ENCODE results near the gene AUTS2. TPM values are rescaled to one million over a fixed set of nuclear protein-coding genes. Genes with fewer than 3 reads are reported as not detected.

Gene AUTS2
- total and polyA plus RNA-seq, 9 of the 15 experiments (the other 6 are each of a cell fraction or from before 2014, with no cell fraction given): 0.58 TPM; not detected in 8

DNA sequence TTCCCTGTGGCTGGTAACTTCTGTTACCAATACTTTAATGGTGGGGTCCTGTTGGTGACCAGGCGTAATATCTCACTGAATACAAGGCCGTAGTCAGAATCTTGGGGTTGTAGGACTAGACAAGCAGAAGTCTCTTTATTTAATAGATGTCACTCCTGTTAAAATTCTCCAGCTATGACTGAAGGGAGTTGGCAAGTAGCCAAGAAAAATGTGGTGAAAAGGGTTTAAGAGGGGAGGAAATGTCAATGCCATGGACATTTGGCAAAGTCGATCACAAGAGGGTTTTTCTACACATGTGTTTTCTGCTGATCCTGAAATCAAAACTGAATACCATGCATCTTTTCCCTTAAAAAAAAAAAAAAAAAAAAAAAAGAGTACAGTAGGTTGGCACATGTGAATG, 533.5 kb downstream of the AUTS2 start:
- Histone ChIP-seq H3K79me2 (ENCODE audit: control insufficient read depth, insufficient read depth, low read length) (no peaks in the 10 kb centered on the region), H3K9me3 (replicated peaks; ENCODE audit: control insufficient read depth, insufficient read depth, low read depth, low read length) (no peaks in the 10 kb centered on the region), H2AFZ (ENCODE audit: low read depth, low read length) (no peak overlapping the region), H3K4me2 (ENCODE audit: insufficient read depth, low read length) (no peak overlapping the region), H4K20me1 (replicated peaks; ENCODE audit: control insufficient read depth, insufficient read depth, low read length) (no peaks in the 10 kb centered on the region), H3K36me3 (ENCODE audit: control insufficient read depth, insufficient read depth, low read length) (no peaks in the 10 kb centered on the region), H3K27me3 (ENCODE audit: control insufficient read depth in 2 of 2, insufficient read depth in 2 of 2, low read length in 2 of 2) (no peaks in the 10 kb centered on the region), H3K4me1 (replicated peaks in 1 of 2; ENCODE audit: control insufficient read depth in 2 of 2, insufficient read depth in 2 of 2, low read length in 2 of 2) (no peaks in the 10 kb centered on the region), H3K4me3 (no peak overlapping the region), H3K9ac (ENCODE audit: insufficient read depth in 1 of 2, low read depth in 2 of 2, low read length in 2 of 2) (no peak overlapping the region), H3K9me1 (ENCODE audit: control insufficient read depth, insufficient read depth, low read length) (no peaks in the 10 kb centered on the region), H3K27ac (ENCODE audit: extremely low read depth, low read depth, low read length) (no peak overlapping the region)
- CTCF ChIA-PET (ENCODE audit: low intra/inter-chr PET ratio): no interaction called here
- WGBS (ENCODE audit: insufficient coverage, low coverage, missing lambda C conversion rate): 2% methylated on average over 3 of the region's 3 CpGs
- intact Hi-C loops (cut with micrococcal nuclease): no loop called here
- FAIRE-seq (no peak), ATAC-seq (no peak), DNase-seq (ENCODE audit: extremely low read depth in 1 of 4, low spot score in 3 of 4) (no peak)
- in situ Hi-C loops (cut with MboI): no loop called here
- TF ChIP-seq FOXA3 (CRISPR knock-in tag; conservative IDR thresholded peaks at IDR 0.05 in 1 of 2, IDR thresholded peaks at IDR 0.05 in 1 of 2) (no peak), ZNF707 (CRISPR knock-in tag; conservative IDR thresholded peaks at IDR 0.05) (no peak), ETV5 (CRISPR knock-in tag; IDR thresholded peaks at IDR 0.05; ENCODE audit: low read depth) (no peak), XRCC3 (IDR thresholded peaks at IDR 0.05) (no peak), NFIX (CRISPR knock-in tag; IDR thresholded peaks at IDR 0.05; ENCODE audit: low read depth) (peak; percentile 89), ZNF583 (CRISPR knock-in tag; IDR thresholded peaks at IDR 0.05) (no peak), RAD51 (IDR thresholded peaks at IDR 0.05; ENCODE audit: borderline replicate concordance, low read depth) (no peak), FUS (optimal IDR thresholded peaks at IDR 0.05; ENCODE audit: low read depth, low read length) (no peak), RBM25 (IDR thresholded peaks at IDR 0.05; ENCODE audit: low read depth, low read length, severe bottlenecking) (no peak), MCM3 (IDR thresholded peaks at IDR 0.05) (no peak), GABPB1 (CRISPR knock-in tag; IDR thresholded peaks at IDR 0.05) (no peak), ZNF764 (CRISPR knock-in tag; IDR thresholded peaks at IDR 0.05; ENCODE audit: low read depth) (no peak), ESRRA (IDR thresholded peaks at IDR 0.05; ENCODE audit: borderline replicate concordance, low read depth) (no peak), NFIC (IDR thresholded peaks at IDR 0.05) (peak; percentile 96)
- TF ChIP-seq, protein P1, sequence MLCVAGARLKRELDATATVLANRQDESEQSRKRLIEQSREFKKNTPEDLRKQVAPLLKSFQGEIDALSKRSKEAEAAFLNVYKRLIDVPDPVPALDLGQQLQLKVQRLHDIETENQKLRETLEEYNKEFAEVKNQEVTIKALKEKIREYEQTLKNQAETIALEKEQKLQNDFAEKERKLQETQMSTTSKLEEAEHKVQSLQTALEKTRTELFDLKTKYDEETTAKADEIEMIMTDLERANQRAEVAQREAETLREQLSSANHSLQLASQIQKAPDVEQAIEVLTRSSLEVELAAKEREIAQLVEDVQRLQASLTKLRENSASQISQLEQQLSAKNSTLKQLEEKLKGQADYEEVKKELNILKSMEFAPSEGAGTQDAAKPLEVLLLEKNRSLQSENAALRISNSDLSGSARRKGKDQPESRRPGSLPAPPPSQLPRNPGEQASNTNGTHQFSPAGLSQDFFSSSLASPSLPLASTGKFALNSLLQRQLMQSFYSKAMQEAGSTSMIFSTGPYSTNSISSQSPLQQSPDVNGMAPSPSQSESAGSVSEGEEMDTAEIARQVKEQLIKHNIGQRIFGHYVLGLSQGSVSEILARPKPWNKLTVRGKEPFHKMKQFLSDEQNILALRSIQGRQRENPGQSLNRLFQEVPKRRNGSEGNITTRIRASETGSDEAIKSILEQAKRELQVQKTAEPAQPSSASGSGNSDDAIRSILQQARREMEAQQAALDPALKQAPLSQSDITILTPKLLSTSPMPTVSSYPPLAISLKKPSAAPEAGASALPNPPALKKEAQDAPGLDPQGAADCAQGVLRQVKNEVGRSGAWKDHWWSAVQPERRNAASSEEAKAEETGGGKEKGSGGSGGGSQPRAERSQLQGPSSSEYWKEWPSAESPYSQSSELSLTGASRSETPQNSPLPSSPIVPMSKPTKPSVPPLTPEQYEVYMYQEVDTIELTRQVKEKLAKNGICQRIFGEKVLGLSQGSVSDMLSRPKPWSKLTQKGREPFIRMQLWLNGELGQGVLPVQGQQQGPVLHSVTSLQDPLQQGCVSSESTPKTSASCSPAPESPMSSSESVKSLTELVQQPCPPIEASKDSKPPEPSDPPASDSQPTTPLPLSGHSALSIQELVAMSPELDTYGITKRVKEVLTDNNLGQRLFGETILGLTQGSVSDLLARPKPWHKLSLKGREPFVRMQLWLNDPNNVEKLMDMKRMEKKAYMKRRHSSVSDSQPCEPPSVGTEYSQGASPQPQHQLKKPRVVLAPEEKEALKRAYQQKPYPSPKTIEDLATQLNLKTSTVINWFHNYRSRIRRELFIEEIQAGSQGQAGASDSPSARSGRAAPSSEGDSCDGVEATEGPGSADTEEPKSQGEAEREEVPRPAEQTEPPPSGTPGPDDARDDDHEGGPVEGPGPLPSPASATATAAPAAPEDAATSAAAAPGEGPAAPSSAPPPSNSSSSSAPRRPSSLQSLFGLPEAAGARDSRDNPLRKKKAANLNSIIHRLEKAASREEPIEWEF (CRISPR knock-in tag; IDR thresholded peaks at IDR 0.05): no peak
- TF ChIP-seq, protein P2, sequence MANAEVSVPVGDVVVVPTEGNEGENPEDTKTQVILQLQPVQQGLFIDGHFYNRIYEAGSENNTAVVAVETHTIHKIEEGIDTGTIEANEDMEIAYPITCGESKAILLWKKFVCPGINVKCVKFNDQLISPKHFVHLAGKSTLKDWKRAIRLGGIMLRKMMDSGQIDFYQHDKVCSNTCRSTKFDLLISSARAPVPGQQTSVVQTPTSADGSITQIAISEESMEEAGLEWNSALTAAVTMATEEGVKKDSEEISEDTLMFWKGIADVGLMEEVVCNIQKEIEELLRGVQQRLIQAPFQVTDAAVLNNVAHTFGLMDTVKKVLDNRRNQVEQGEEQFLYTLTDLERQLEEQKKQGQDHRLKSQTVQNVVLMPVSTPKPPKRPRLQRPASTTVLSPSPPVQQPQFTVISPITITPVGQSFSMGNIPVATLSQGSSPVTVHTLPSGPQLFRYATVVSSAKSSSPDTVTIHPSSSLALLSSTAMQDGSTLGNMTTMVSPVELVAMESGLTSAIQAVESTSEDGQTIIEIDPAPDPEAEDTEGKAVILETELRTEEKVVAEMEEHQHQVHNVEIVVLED (CRISPR knock-in tag; IDR thresholded peaks at IDR 0.05): no peak
- TF ChIP-seq, protein P3, sequence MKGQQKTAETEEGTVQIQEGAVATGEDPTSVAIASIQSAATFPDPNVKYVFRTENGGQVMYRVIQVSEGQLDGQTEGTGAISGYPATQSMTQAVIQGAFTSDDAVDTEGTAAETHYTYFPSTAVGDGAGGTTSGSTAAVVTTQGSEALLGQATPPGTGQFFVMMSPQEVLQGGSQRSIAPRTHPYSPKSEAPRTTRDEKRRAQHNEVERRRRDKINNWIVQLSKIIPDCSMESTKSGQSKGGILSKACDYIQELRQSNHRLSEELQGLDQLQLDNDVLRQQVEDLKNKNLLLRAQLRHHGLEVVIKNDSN (CRISPR knock-in tag; IDR thresholded peaks at IDR 0.05): no peak
- no TSS peak for BruUV-seq (replicated peaks)
- POLR2A ChIA-PET: interaction anchor here (0.6 to 1.2 kb wide), 2 partner anchors 11 to 478 kb away, joined by 3 to 5 read pairs; no protein-coding TSS in a partner anchor
